ENCODE data around the gene UBE2S.

GRCh38 chr19:55360902-55361301 is 46.7 kb downstream of the UBE2S start:
- no peak for TF ChIP-seq CTCF (IDR thresholded peaks at IDR 0.05)
- no peak for TF ChIP-seq POLR2A (IDR thresholded peaks at IDR 0.05)
